HFFc6 (cell line): Measurements from ENCODE around the gene GPBP1L1. TPM values are rescaled to one million over a fixed set of nuclear protein-coding genes. Genes with fewer than 3 reads are reported as not detected.
"Not testable (repeated sequence)": the region's sequence is repeated elsewhere in the genome, so short reads cannot be mapped to it uniquely, and the experiment has no call there.

Experiments
- DNase-seq: peaks from one replicate; pipeline ENCODE4 v3.0.0-alpha.2; 2018
- H3K27ac Mint-ChIP-seq: 2 replicates; pipeline ENCODE4 v1.8.0; 2020; ENCODE audit warnings: mild to moderate bottlenecking, mixed read lengths
- H3K27me3 Mint-ChIP-seq: 2 replicates; pipeline ENCODE4 v1.8.0; 2021; ENCODE audit warnings: mild to moderate bottlenecking, moderate library complexity, mixed read lengths; ENCODE audit not compliant: insufficient read depth
- H3K36me3 Mint-ChIP-seq: 2 replicates; pipeline ENCODE4 v1.8.0; 2021; ENCODE audit warnings: low read depth, mixed read lengths
- H3K4me1 Mint-ChIP-seq: 2 replicates; pipeline ENCODE4 v1.8.0; 2020; ENCODE audit warnings: low read depth, mixed read lengths
- H3K4me3 Mint-ChIP-seq: 2 replicates; pipeline ENCODE4 v1.8.0; 2020; ENCODE audit warnings: mild to moderate bottlenecking, moderate library complexity, mixed read lengths
- H3K9me3 Mint-ChIP-seq: 2 replicates; pipeline ENCODE4 v1.8.0; 2020; ENCODE audit warnings: mild to moderate bottlenecking, mixed read lengths
- CTCF ChIP-seq: fragments of 200-600 bp; sonication (generic); IDR thresholded peaks from 2 replicates; pipeline ENCODE4 v1.5.0; 2021; ENCODE audit warnings: antibody characterized with exemption, mild to moderate bottlenecking
- total RNA-seq, 6 experiments: library from RNA; stranded (reverse); fragmentation: NEBNext Ultra II Directional; extraction: Animal tissue kit (Norgen Biotek cat#: 25700); gene quantifications; 2 replicates in 1 of 6; 3 replicates in 5 of 6; pipeline ENCODE4 v1.2.3, GENCODE V29; 2021

The GPBP1L1 gene
- total RNA-seq, 6 experiments from 2014 or later = 66.5 to 76.7 (median 68.1) TPM

- DNase-seq = peak; percentile 8
- Mint-ChIP-seq H3K27ac (peak overlapping the region; percentile 24), H3K4me1 (peaks cover 27% of the 10 kb centered on the region), H3K9me3 (no peaks in the 10 kb centered on the region), H3K36me3 (no peaks in the 10 kb centered on the region), H3K27me3 (no peaks in the 10 kb centered on the region), H3K4me3 (no peak overlapping the region)
- no peak for TF ChIP-seq CTCF
Observed at GRCh38 chr1:45722809-45723208, 36.5 kb upstream of the GPBP1L1 start.

GRCh38 chr1:45721207-45721606, 34.9 kb upstream of the GPBP1L1 start:
- Mint-ChIP-seq H3K27ac (peak overlapping the region; percentile 77), H3K27me3 (no peaks in the 10 kb centered on the region), H3K9me3 (no peaks in the 10 kb centered on the region), H3K4me3 (peak overlapping the region; percentile 28; the same call in 1 of the 2 replicates), H3K4me1 (peaks cover 34% of the 10 kb centered on the region), H3K36me3 (no peaks in the 10 kb centered on the region)
- DNase-seq = peak; percentile 60
- no peak for TF ChIP-seq CTCF

- H3K27me3 Mint-ChIP-seq = no peaks in the 10 kb centered on the region
- no peak for DNase-seq
- peaks cover 30% of the 10 kb centered on the region for H3K4me1 Mint-ChIP-seq
- no peak overlapping the region for H3K27ac Mint-ChIP-seq
- no peak overlapping the region for H3K4me3 Mint-ChIP-seq
- TF ChIP-seq CTCF = no peak
- no peaks in the 10 kb centered on the region for H3K9me3 Mint-ChIP-seq
- peaks cover 5% of the 10 kb centered on the region; the same call in 1 of the 2 replicates for H3K36me3 Mint-ChIP-seq
Observed at GRCh38 chr1:45718289-45718688, 32.0 kb upstream of the GPBP1L1 start.

- H3K4me3 Mint-ChIP-seq, DNase-seq, H3K9me3 Mint-ChIP-seq, H3K36me3 Mint-ChIP-seq, H3K27me3 Mint-ChIP-seq, H3K27ac Mint-ChIP-seq: not testable (repeated sequence)
- H3K4me1 Mint-ChIP-seq = peaks cover 22% of the 10 kb centered on the region
Observed at GRCh38 chr1:45717386-45717785, 31.1 kb upstream of the GPBP1L1 start.

GRCh38 chr1:45716700-45717099, 30.4 kb upstream of the GPBP1L1 start:
- Mint-ChIP-seq H3K36me3 (peaks cover 8% of the 10 kb centered on the region; the same call in 1 of the 2 replicates), H3K27me3 (peaks cover 2% of the 10 kb centered on the region; the same call in 1 of the 2 replicates), H3K9me3 (no peaks in the 10 kb centered on the region), H3K4me3 (no peak overlapping the region), H3K4me1 (peaks cover 21% of the 10 kb centered on the region), H3K27ac (no peak overlapping the region)
- TF ChIP-seq CTCF = no peak
- DNase-seq = no peak

GRCh38 chr1:45713711-45714110, 27.4 kb upstream of the GPBP1L1 start:
- Mint-ChIP-seq H3K4me1 (peaks cover 6% of the 10 kb centered on the region; the same call in 1 of the 2 replicates), H3K27me3 (peaks cover 2% of the 10 kb centered on the region; the same call in 1 of the 2 replicates), H3K4me3 (no peak overlapping the region), H3K36me3 (peaks cover 10% of the 10 kb centered on the region; the same call in 1 of the 2 replicates), H3K9me3 (no peaks in the 10 kb centered on the region), H3K27ac (no peak overlapping the region)
- no peak for DNase-seq
- TF ChIP-seq CTCF = no peak
